B cell (primary cell): ENCODE measurements around the gene ESPL1. TPM values are rescaled to one million over a fixed set of nuclear protein-coding genes. Genes with fewer than 3 reads are reported as not detected.

Experiments
- ATAC-seq: fragments of 200-7000 bp; cut with Tn5 transposase; one replicate; pipeline ENCODE4 v1.10.0; 2021; ENCODE audit warnings: low read depth, mild to moderate bottlenecking, moderate number of reproducible peaks, moderate library complexity
- CTCF ChIA-PET: fragments of 350-600 bp; sonication (Branson Sonifier 250); formaldehyde crosslinking; loops from one replicate; lab custom pipeline; 2021; ENCODE audit warnings: antibody characterized with exemption, inconsistent platforms; lab: Charles Lee
- POLR2A ChIA-PET: fragments of 350-600 bp; sonication (Branson Sonifier 250); formaldehyde crosslinking; loops from one replicate; lab custom pipeline; 2021; ENCODE audit warnings: antibody characterized with exemption; lab: Charles Lee
- DNase-seq: peaks from one replicate; pipeline ENCODE4 v3.0.0; 2013
- H2AFZ ChIP-seq: 2 replicates; pipeline ENCODE4 v1.6.1; 2012; ENCODE audit warnings: mild to moderate bottlenecking, low read depth, low read length; ENCODE audit not compliant: insufficient read depth, poor library complexity, severe bottlenecking
- H3K27ac ChIP-seq, 2 donors: 1 replicate in 1 of 2; 2 replicates in 1 of 2; pipeline ENCODE4 v1.5.1; 2012 to 2013; ENCODE audit warnings: low read length in 2 of 2, mild to moderate bottlenecking in 2 of 2, moderate library complexity in 1 of 2
- H3K27me3 ChIP-seq, 4 experiments: fragments of 200-600 bp in 1 of 4; sonication (generic) in 1 of 4; replicated peaks in 1 of 4; 1 replicate in 2 of 4; 2 replicates in 2 of 4; pipeline versions ENCODE4 v1.6.1 to v1.7.0; 2013 to 2016; ENCODE audit warnings: low read length in 3 of 4, mild to moderate bottlenecking in 2 of 4, mixed read lengths in 1 of 4, moderate library complexity in 1 of 4; ENCODE audit not compliant: insufficient read depth in 4 of 4, control insufficient read depth in 3 of 4; ENCODE audit errors: control extremely low read depth in 1 of 4
- H3K36me3 ChIP-seq, 2 experiments: replicated peaks in 1 of 2; 1 replicate in 1 of 2; 2 replicates in 1 of 2; pipeline versions ENCODE4 v1.6.1 to v1.7.1; 2013; ENCODE audit warnings: low read length in 1 of 2; ENCODE audit not compliant: insufficient read depth in 2 of 2, control insufficient read depth in 1 of 2; ENCODE audit errors: control extremely low read depth in 1 of 2, extremely low read depth in 1 of 2
- H3K4me1 ChIP-seq, 2 donors: fragments of 200-600 bp in 1 of 2; sonication (generic) in 1 of 2; 1 replicate in 1 of 2; 2 replicates in 1 of 2; pipeline versions ENCODE4 v1.5.1 to v1.6.1; 2013 to 2017; ENCODE audit warnings: low read length in 2 of 2; ENCODE audit not compliant: control insufficient read depth in 2 of 2, insufficient read depth in 2 of 2
- H3K4me2 ChIP-seq: replicated peaks from 2 replicates; pipeline ENCODE3; 2012; ENCODE audit warnings: mild to moderate bottlenecking, low read depth, low read length; ENCODE audit not compliant: poor library complexity, severe bottlenecking
- H3K4me3 ChIP-seq, 5 experiments: fragments of 200-600 bp in 1 of 5; sonication (generic) in 1 of 5; 1 replicate in 3 of 5; 2 replicates in 2 of 5; pipeline versions ENCODE4 v1.5.1 to v1.7.0; 2011 to 2016; ENCODE audit warnings: low read length in 4 of 5, mild to moderate bottlenecking in 4 of 5, low read depth in 2 of 5, control low read depth in 1 of 5, moderate library complexity in 1 of 5; ENCODE audit not compliant: insufficient read depth in 1 of 5; ENCODE audit errors: control extremely low read depth in 1 of 5, extremely low read depth in 1 of 5
- H3K79me2 ChIP-seq: fragments of 200-600 bp; sonication (generic); one replicate; pipeline ENCODE4 v1.6.0; 2016; ENCODE audit warnings: low read length; ENCODE audit not compliant: control insufficient read depth, insufficient read depth
- H3K9ac ChIP-seq: fragments of 200-600 bp; sonication (generic); 2 replicates; pipeline ENCODE4 v1.6.1; 2017; ENCODE audit warnings: mild to moderate bottlenecking, low read length, moderate library complexity
- H3K9me3 ChIP-seq, 3 donors: one replicate each; pipeline versions ENCODE4 v1.6.1 to v1.7.1; 2013; ENCODE audit warnings: low read length in 2 of 3; ENCODE audit not compliant: control insufficient read depth in 2 of 3, insufficient read depth in 1 of 3; ENCODE audit errors: control extremely low read depth in 1 of 3
- H4K20me1 ChIP-seq: 2 replicates; pipeline ENCODE4 v1.6.0; 2012; ENCODE audit warnings: mild to moderate bottlenecking, low read length; ENCODE audit not compliant: insufficient read depth, control insufficient read depth, poor library complexity, severe bottlenecking
- H3K27ac Mint-ChIP-seq: one replicate; pipeline ENCODE4 v1.8.0; 2021; ENCODE audit warnings: mixed read lengths
- H3K27me3 Mint-ChIP-seq: one replicate; pipeline ENCODE4 v1.8.0; 2021; ENCODE audit warnings: mixed read lengths
- H3K4me1 Mint-ChIP-seq: one replicate; pipeline ENCODE4 v1.8.0; 2021; ENCODE audit warnings: mixed read lengths
- H3K4me3 Mint-ChIP-seq: one replicate; pipeline ENCODE4 v1.8.0; 2021; ENCODE audit warnings: mixed read lengths
- H3K9me3 Mint-ChIP-seq: one replicate; pipeline ENCODE4 v1.8.0; 2022; ENCODE audit warnings: mixed read lengths; ENCODE audit not compliant: insufficient read depth
- EZH2 ChIP-seq: IDR thresholded peaks from 2 replicates; pipeline ENCODE4 v1.6.1; 2012; ENCODE audit warnings: borderline replicate concordance, low read depth, mild to moderate bottlenecking, moderate library complexity, low read length; ENCODE audit not compliant: insufficient read depth, poor library complexity, severe bottlenecking
- WGBS: methylation state at CpG from one replicate; pipeline ENCODE4 v1.1.5; 2013; ENCODE audit warnings: missing lambda C conversion rate; ENCODE audit not compliant: insufficient coverage; 5-methylcytosine and 5-hydroxymethylcytosine counted together
- intact Hi-C: fragments of 100-400 bp; cut with micrococcal nuclease; formaldehyde crosslinking; loops from one replicate; pipeline ENCODE4 v1.10.0; 2022
- polyA plus RNA-seq: library from polyadenylated mRNA; depleted of rRNA; stranded (reverse); fragments of >200 nt; gene quantifications from 2 replicates; pipeline ENCODE4 v1.2.3, GENCODE V29; 2012
- total RNA-seq, 2 donors: library from RNA; stranded (reverse); fragments of 120-200 nt in 1 of 2; gene quantifications; 1 replicate in 1 of 2; 2 replicates in 1 of 2; pipeline versions ENCODE4 v1.2.3 to v1.2.4, GENCODE V29; 2013 to 2022
- TF ChIP-seq, protein P1 (sequence below): fragments of 200-600 bp; IDR thresholded peaks from one replicate; pipeline ENCODE4 v1.8.0; 2022; ENCODE audit warnings: antibody characterized with exemption, mild to moderate bottlenecking

The ESPL1 gene
- total and polyA plus RNA-seq, 2 donors (not counting 1 experiment from before 2014, with no cell fraction given), result 0.88 to 2.4 TPM

DNA sequence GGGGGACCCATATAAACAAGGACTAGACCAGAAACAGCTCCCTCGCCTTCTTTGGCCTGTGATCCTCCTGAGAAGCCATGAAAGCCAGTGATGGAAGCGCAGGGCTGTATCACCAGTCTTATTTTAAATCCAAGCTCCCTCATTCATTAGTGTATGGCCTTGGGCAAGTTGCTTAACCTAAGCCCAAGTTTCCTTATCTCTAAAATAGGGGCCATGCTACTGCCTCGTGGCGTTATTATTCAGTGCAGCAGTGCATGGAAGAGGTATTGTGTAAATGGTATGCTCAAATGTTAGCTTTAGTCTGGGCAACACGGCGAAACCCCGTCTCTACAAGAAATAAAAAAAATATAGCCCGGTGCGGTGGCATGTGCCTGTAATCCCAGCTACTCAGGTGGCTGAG, 9.9 kb downstream of the ESPL1 start:
- Histone ChIP-seq H3K4me1 (no peaks in the 10 kb centered on the region), H3K9me3 (no peaks in the 10 kb centered on the region), H4K20me1 (no peaks in the 10 kb centered on the region), H3K4me2 (no peak overlapping the region), H3K27ac (no peak overlapping the region), H3K79me2 (no peaks in the 10 kb centered on the region), H3K36me3 (no peaks in the 10 kb centered on the region), H3K9ac (no peak overlapping the region), H3K27me3 (no peaks in the 10 kb centered on the region), H2AFZ (no peak overlapping the region), H3K4me3 (no peak overlapping the region)
- 97% methylated on average over 7 of the region's 9 CpGs for WGBS
- ATAC-seq (no peak), DNase-seq (no peak)
- Mint-ChIP-seq H3K27ac (no peak overlapping the region), H3K9me3 (no peaks in the 10 kb centered on the region), H3K4me3 (no peak overlapping the region), H3K4me1 (no peaks in the 10 kb centered on the region), H3K27me3 (no peaks in the 10 kb centered on the region)
- POLR2A ChIA-PET, result interaction anchor here (1.4 kb wide), 1 partner anchor 10 kb away, joined by 4 read pairs; the partner anchor contains the start of gene ESPL1
- CTCF ChIA-PET, result interaction anchor here (0.6 to 24.0 kb wide), 5 partner anchors 10 to 212 kb away, joined by 3 to 721 read pairs (median 6); partner anchors contain the start of gene ITGB7
- intact Hi-C loops, result no loop called here
- TF ChIP-seq, protein P1, sequence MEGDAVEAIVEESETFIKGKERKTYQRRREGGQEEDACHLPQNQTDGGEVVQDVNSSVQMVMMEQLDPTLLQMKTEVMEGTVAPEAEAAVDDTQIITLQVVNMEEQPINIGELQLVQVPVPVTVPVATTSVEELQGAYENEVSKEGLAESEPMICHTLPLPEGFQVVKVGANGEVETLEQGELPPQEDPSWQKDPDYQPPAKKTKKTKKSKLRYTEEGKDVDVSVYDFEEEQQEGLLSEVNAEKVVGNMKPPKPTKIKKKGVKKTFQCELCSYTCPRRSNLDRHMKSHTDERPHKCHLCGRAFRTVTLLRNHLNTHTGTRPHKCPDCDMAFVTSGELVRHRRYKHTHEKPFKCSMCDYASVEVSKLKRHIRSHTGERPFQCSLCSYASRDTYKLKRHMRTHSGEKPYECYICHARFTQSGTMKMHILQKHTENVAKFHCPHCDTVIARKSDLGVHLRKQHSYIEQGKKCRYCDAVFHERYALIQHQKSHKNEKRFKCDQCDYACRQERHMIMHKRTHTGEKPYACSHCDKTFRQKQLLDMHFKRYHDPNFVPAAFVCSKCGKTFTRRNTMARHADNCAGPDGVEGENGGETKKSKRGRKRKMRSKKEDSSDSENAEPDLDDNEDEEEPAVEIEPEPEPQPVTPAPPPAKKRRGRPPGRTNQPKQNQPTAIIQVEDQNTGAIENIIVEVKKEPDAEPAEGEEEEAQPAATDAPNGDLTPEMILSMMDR, result no peak
- no peak for TF ChIP-seq EZH2

DNA sequence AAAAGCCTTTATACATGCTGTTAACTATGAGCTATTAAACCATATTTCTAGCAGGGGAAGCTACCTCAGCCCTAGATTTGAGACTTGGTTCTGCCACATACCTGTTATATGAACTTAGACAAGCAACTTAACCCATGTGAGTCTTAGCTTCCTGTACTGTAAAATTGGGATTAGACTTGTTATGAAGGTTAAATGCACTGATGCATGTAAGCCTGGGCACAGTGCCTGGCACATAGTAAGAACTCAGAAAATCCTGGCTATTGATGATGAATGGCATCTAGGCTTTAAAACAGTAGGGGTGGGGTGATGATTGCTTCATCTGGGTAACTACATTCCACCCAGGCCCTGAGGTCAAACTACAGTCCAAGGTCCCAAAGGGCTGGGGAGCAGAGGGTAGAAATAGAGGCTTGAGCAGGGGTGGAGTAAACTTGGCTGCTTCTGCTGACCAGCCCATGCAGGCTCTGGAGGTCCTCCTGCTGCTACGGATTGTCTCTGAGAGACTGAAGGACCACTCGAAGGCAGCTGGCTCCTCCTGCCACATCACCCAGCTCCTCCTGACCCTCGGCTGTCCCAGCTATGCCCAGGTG, 11.3 kb downstream of the ESPL1 start:
- Histone ChIP-seq H2AFZ (no peak overlapping the region), H3K4me1 (no peaks in the 10 kb centered on the region), H3K4me3 (no peak overlapping the region), H3K9ac (no peak overlapping the region), H4K20me1 (no peaks in the 10 kb centered on the region), H3K27ac (no peak overlapping the region), H3K36me3 (no peaks in the 10 kb centered on the region), H3K79me2 (no peaks in the 10 kb centered on the region), H3K27me3 (no peaks in the 10 kb centered on the region), H3K9me3 (no peaks in the 10 kb centered on the region), H3K4me2 (no peak overlapping the region)
- Mint-ChIP-seq H3K9me3 (no peaks in the 10 kb centered on the region), H3K4me1 (no peaks in the 10 kb centered on the region), H3K27ac (no peak overlapping the region), H3K4me3 (no peak overlapping the region), H3K27me3 (no peaks in the 10 kb centered on the region)
- DNase-seq (no peak), ATAC-seq (no peak)
- ChIA-PET CTCF (interaction anchor here (0.8 to 24.0 kb wide), 8 partner anchors 8 to 142 kb away, joined by 3 to 721 read pairs (median 4); partner anchors contain the start of genes AAAS, ITGB7 and MYG1), POLR2A (no interaction called here)
- intact Hi-C loops, result no loop called here
- no peak for TF ChIP-seq EZH2
- TF ChIP-seq, protein P1, result no peak
- 94% methylated on average over 3 of the region's 3 CpGs for WGBS
